HCT116 (cell line): ENCODE data around the gene MAP3K6. TPM values are rescaled to one million over a fixed set of nuclear protein-coding genes. Genes with fewer than 3 reads are reported as not detected.

Experiments
- ATAC-seq: fragments of 200-7000 bp; cut with Tn5 transposase; 2 replicates; pipeline ENCODE4 v1.9.1; 2020; ENCODE audit warnings: mild to moderate bottlenecking, moderate library complexity
- BruUV-seq: library from RNA; stranded (reverse); fragments of 400-500 nt; replicated peaks from 2 replicates; lab custom pipeline; 2021; lab: Mats Ljungman, UMichigan
- CTCF ChIA-PET: fragments of 300-600 bp; sonication (Branson Sonifier 250); formaldehyde crosslinking; loops from one replicate; lab custom pipeline; 2021; ENCODE audit warnings: antibody characterized with exemption; lab: Charles Lee
- POLR2A ChIA-PET: fragments of 300-600, 350-600 bp; sonication (Branson Sonifier 250); formaldehyde crosslinking; loops from one replicate; lab custom pipeline; 2021; ENCODE audit warnings: antibody characterized with exemption; lab: Charles Lee
- RAD21 ChIA-PET, 2 experiments: fragments of 300-600 bp; sonication (Branson Sonifier 250); formaldehyde crosslinking; loops; one replicate each; lab custom pipeline; 2023; ENCODE audit warnings: low total read pairs in 2 of 2; ENCODE audit not compliant: uncharacterized antibody in 2 of 2, unreplicated experiment in 2 of 2, low non-redundant PET in 1 of 2; lab: Charles Lee
- DNase-seq: peaks from one replicate; pipeline ENCODE4 v3.0.0-alpha.2; 2010; ENCODE audit warnings: low read depth, low spot score
- H2AFZ ChIP-seq: fragments of 200-600 bp; shearing (Covaris generic), sonication (generic); 2 replicates; pipeline ENCODE4 v1.6.1; 2017; ENCODE audit warnings: low read depth, mixed run types, mixed read lengths, antibody characterized with exemption, low read length; ENCODE audit not compliant: poor library complexity, severe bottlenecking
- H3K27ac ChIP-seq: 2 replicates; pipeline ENCODE4 v1.5.1; 2012; ENCODE audit warnings: low read depth, low read length
- H3K27me3 ChIP-seq: fragments of 200-600 bp; sonication (generic); 2 replicates; pipeline ENCODE4 v1.6.1; 2016; ENCODE audit warnings: mixed run types, low read length, mixed read lengths; ENCODE audit not compliant: insufficient read depth
- H3K36me3 ChIP-seq, 2 experiments: fragments of 200-500 bp in 1 of 2; fragments of 200-600 bp in 1 of 2; sonication (Bioruptor generic) in 1 of 2; sonication (generic) in 1 of 2; 2 replicates each; pipeline versions ENCODE4 v1.5.1 to v1.6.1; 2014 to 2016; ENCODE audit warnings: low read length in 2 of 2, inconsistent platforms in 1 of 2, mixed read lengths in 1 of 2, mixed run types in 1 of 2; ENCODE audit not compliant: insufficient read depth in 2 of 2, control insufficient read depth in 1 of 2
- H3K4me1 ChIP-seq, 2 experiments: fragments of 200-600 bp in 1 of 2; sonication (generic) in 1 of 2; 2 replicates each; pipeline versions ENCODE4 v1.5.1 to v1.6.1; 2012 to 2017; ENCODE audit warnings: low read length in 2 of 2, inconsistent platforms in 1 of 2, mild to moderate bottlenecking in 1 of 2, mixed read lengths in 1 of 2, mixed run types in 1 of 2, moderate library complexity in 1 of 2; ENCODE audit not compliant: insufficient read depth in 2 of 2, control insufficient read depth in 1 of 2
- H3K4me2 ChIP-seq: fragments of 200-600 bp; sonication (generic); 2 replicates; pipeline ENCODE4 v1.6.1; 2017; ENCODE audit warnings: mixed run types, low read length, mixed read lengths
- H3K4me3 ChIP-seq, 2 experiments: fragments of 200-600 bp in 1 of 2; sonication (generic) in 1 of 2; replicated peaks in 1 of 2; 2 replicates each; pipeline ENCODE4 v1.5.1; 2011 to 2016; ENCODE audit warnings: low read length in 2 of 2, control low read depth in 1 of 2, low read depth in 1 of 2, mild to moderate bottlenecking in 1 of 2, mixed read lengths in 1 of 2, mixed run types in 1 of 2
- H3K79me2 ChIP-seq: fragments of 200-600 bp; sonication (generic); 2 replicates; pipeline ENCODE4 v1.6.1; 2017; ENCODE audit warnings: mild to moderate bottlenecking, mixed run types, low read length, moderate library complexity, mixed read lengths; ENCODE audit not compliant: insufficient read depth
- H3K9ac ChIP-seq: fragments of 200-600 bp; sonication (generic); 2 replicates; pipeline ENCODE4 v1.6.1; 2016; ENCODE audit warnings: low read length, mixed read lengths
- H3K9me2 ChIP-seq: fragments of 200-600 bp; sonication (generic), shearing (Covaris generic); 2 replicates; pipeline ENCODE4 v1.6.1; 2017; ENCODE audit warnings: mixed run types, mild to moderate bottlenecking, moderate library complexity; ENCODE audit not compliant: insufficient read depth
- H3K9me3 ChIP-seq, 2 experiments: fragments of 200-500 bp in 1 of 2; fragments of 200-600 bp in 1 of 2; sonication (Bioruptor generic) in 1 of 2; sonication (generic) in 1 of 2; 2 replicates each; pipeline ENCODE4 v1.6.1; 2014 to 2017; ENCODE audit warnings: low read length in 2 of 2, mixed read lengths in 2 of 2, inconsistent platforms in 1 of 2, low read depth in 1 of 2, mild to moderate bottlenecking in 1 of 2, mixed run types in 1 of 2, moderate library complexity in 1 of 2; ENCODE audit not compliant: control insufficient read depth in 1 of 2, insufficient read depth in 1 of 2
- H4K20me1 ChIP-seq: fragments of 200-600 bp; sonication (generic), shearing (Covaris generic); 2 replicates; pipeline ENCODE4 v1.6.1; 2017; ENCODE audit warnings: mixed run types, mild to moderate bottlenecking, moderate library complexity; ENCODE audit not compliant: insufficient read depth
- ATF3 ChIP-seq: IDR thresholded peaks from 2 replicates; pipeline ENCODE4 v1.6.1; 2012
- CBX3 ChIP-seq: IDR thresholded peaks from 2 replicates; pipeline ENCODE4 v1.6.1; 2012; ENCODE audit warnings: low read depth
- CEBPB ChIP-seq: IDR thresholded peaks from 2 replicates; pipeline ENCODE4 v1.6.1; 2012; ENCODE audit warnings: low read depth
- EGR1 ChIP-seq: IDR thresholded peaks from 2 replicates; pipeline ENCODE4 v1.6.1; 2012; ENCODE audit warnings: low read depth
- ELF1 ChIP-seq: IDR thresholded peaks from 2 replicates; pipeline ENCODE4 v1.6.1; 2012; ENCODE audit warnings: low read depth, borderline replicate concordance
- EZH2 ChIP-seq: fragments of 200-600 bp; sonication (generic); IDR thresholded peaks from 2 replicates; pipeline ENCODE4 v1.6.1; 2017; ENCODE audit warnings: antibody characterized with exemption, mixed run types
- FOSL1 ChIP-seq: IDR thresholded peaks from 2 replicates; pipeline ENCODE4 v1.6.1; 2012; ENCODE audit warnings: low read depth
- JUND ChIP-seq: IDR thresholded peaks from 2 replicates; pipeline ENCODE4 v1.6.1; 2012
- POLR2A ChIP-seq: IDR thresholded peaks from 2 replicates; pipeline ENCODE4 v1.7.0; 2011; ENCODE audit warnings: borderline replicate concordance; ENCODE audit not compliant: insufficient read depth, insufficient read length; ENCODE audit errors: extremely low read depth
- REST ChIP-seq: IDR thresholded peaks from 2 replicates; pipeline ENCODE4 v1.6.1; 2012; ENCODE audit warnings: low read depth
- SIN3A ChIP-seq: IDR thresholded peaks from 2 replicates; pipeline ENCODE4 v1.6.1; 2012; ENCODE audit warnings: low read depth
- SP1 ChIP-seq: IDR thresholded peaks from 2 replicates; pipeline ENCODE4 v1.6.1; 2012; ENCODE audit warnings: low read depth
- YY1 ChIP-seq: IDR thresholded peaks from 2 replicates; pipeline ENCODE4 v1.6.1; 2011; ENCODE audit warnings: low read length, low read depth, moderate library complexity, mild to moderate bottlenecking; ENCODE audit not compliant: insufficient replicate concordance; ENCODE audit errors: extremely low read depth
- ZFX ChIP-seq: fragments of 450-650 bp; IDR thresholded peaks from 2 replicates; pipeline ENCODE4 v1.6.1; 2017
- ZNF274 ChIP-seq: fragments of 200-500 bp; sonication (Bioruptor generic); IDR thresholded peaks from 2 replicates; pipeline ENCODE4 v1.6.1; 2014; ENCODE audit warnings: mild to moderate bottlenecking, low read depth, low read length, inconsistent platforms
- intact Hi-C: fragments of 100-400 bp; cut with micrococcal nuclease; formaldehyde crosslinking; loops from 2 replicates; pipeline ENCODE4 v1.10.0; 2022
- total RNA-seq: library from RNA; stranded (reverse); gene quantifications from one replicate; pipeline ENCODE4 v1.2.1, GENCODE V29; 2021; ENCODE audit not compliant: unreplicated experiment
- TF ChIP-seq, protein P1 (sequence below), 3 experiments: fragments of 200-600 bp in 1 of 3; sonication (generic) in 1 of 3; IDR thresholded peaks in 2 of 3; conservative IDR thresholded peaks in 1 of 3; 2 replicates each; pipeline ENCODE4 v1.5.1; 2012 to 2017; ENCODE audit warnings: low read depth in 2 of 3, low read length in 2 of 3, antibody characterized with exemption in 1 of 3, borderline replicate concordance in 1 of 3, control low read depth in 1 of 3, mild to moderate bottlenecking in 1 of 3, mixed read lengths in 1 of 3, mixed run types in 1 of 3, moderate library complexity in 1 of 3; ENCODE audit not compliant: insufficient read depth in 1 of 3

Gene MAP3K6
- total RNA-seq, 1 experiment from 2014 or later: 30.2 TPM

DNA sequence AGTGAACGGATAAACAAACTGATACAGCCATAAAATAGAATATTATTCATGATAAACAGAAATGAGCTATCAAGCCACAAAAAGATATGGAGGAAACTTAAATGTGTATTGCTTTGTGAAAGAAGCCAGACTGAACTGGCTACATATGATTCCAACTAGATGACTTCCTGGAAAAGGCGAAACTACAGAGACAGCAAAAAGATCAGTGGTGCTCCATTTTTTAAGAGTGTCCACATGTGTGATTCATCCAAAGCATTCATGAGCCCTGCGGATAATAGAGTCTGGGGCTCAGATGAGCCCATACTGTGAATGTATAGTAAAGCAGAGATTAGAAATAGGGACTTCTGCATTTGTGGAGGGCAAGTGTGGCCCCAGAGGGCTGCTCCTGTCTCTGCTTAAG is 52.6 kb downstream of the MAP3K6 start:
- Histone ChIP-seq H2AFZ (no peak overlapping the region), H3K9me3 (no peaks in the 10 kb centered on the region), H3K27ac (no peak overlapping the region), H3K27me3 (no peaks in the 10 kb centered on the region), H3K4me2 (no peak overlapping the region), H3K9me2 (no peaks in the 10 kb centered on the region), H3K36me3 (no peaks in the 10 kb centered on the region), H3K79me2 (no peaks in the 10 kb centered on the region), H3K4me1 (peaks cover 0 to 4% of the 10 kb centered on the region in 2 experiments; a peak in 1 of 4 replicates), H3K4me3 (no peak overlapping the region), H4K20me1 (no peaks in the 10 kb centered on the region), H3K9ac (no peak overlapping the region)
- POLR2A ChIA-PET: interaction anchor here (0.7 kb wide), 1 partner anchor 78 kb away, joined by 3 read pairs; the partner anchor contains the start of gene GPR3
- no TSS peak for BruUV-seq
- intact Hi-C loops: loop anchor here (5.0 kb wide), 1 partner anchor 348 kb away; no protein-coding TSS in a partner anchor
- RAD21 ChIA-PET: no interaction called here
- CTCF ChIA-PET: interaction anchor here (1.3 kb wide), 1 partner anchor 18 kb away, joined by 3 read pairs; no protein-coding TSS in a partner anchor
- no peak for TF ChIP-seq SP1
- no peak for TF ChIP-seq POLR2A
- TF ChIP-seq JUND: no peak
- TF ChIP-seq FOSL1: no peak
- TF ChIP-seq ZNF274: no peak
- no peak for TF ChIP-seq CBX3
- no peak for TF ChIP-seq SIN3A
- TF ChIP-seq EGR1: no peak
- TF ChIP-seq ZFX: no peak
- TF ChIP-seq EZH2: no peak
- TF ChIP-seq YY1: no peak
- no peak for TF ChIP-seq ELF1
- no peak for TF ChIP-seq REST
- TF ChIP-seq, protein P1, sequence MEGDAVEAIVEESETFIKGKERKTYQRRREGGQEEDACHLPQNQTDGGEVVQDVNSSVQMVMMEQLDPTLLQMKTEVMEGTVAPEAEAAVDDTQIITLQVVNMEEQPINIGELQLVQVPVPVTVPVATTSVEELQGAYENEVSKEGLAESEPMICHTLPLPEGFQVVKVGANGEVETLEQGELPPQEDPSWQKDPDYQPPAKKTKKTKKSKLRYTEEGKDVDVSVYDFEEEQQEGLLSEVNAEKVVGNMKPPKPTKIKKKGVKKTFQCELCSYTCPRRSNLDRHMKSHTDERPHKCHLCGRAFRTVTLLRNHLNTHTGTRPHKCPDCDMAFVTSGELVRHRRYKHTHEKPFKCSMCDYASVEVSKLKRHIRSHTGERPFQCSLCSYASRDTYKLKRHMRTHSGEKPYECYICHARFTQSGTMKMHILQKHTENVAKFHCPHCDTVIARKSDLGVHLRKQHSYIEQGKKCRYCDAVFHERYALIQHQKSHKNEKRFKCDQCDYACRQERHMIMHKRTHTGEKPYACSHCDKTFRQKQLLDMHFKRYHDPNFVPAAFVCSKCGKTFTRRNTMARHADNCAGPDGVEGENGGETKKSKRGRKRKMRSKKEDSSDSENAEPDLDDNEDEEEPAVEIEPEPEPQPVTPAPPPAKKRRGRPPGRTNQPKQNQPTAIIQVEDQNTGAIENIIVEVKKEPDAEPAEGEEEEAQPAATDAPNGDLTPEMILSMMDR (IDR thresholded peaks at IDR 0.05 in 2 of 3, conservative IDR thresholded peaks at IDR 0.05 in 1 of 3; ENCODE audit: borderline replicate concordance in 1 of 3, insufficient read depth in 1 of 3, low read depth in 2 of 3, low read length in 2 of 3): no peak
- TF ChIP-seq CEBPB: no peak
- no peak for TF ChIP-seq ATF3
- no peak for ATAC-seq
- DNase-seq: no peak
